HEK293 (cell line): ENCODE measurements around the gene ACBD3.

ENCODE experiments used
- CTCF ChIP-seq: fragments of 450-650 bp; formaldehyde crosslinking; IDR thresholded peaks from 2 replicates; pipeline ENCODE4 v1.5.1; 2016; ENCODE audit warnings: missing biosample characterization, missing genetic modification characterization
- GLI2 ChIP-seq: fragments of 450-650 bp; formaldehyde crosslinking; IDR thresholded peaks from 2 replicates; pipeline ENCODE4; 2017; ENCODE audit warnings: missing biosample characterization, missing genetic modification characterization, low read depth, borderline replicate concordance
- KLF1 ChIP-seq: fragments of 450-650 bp; formaldehyde crosslinking; IDR thresholded peaks from 2 replicates; pipeline ENCODE4 v1.5.1; 2016; ENCODE audit warnings: missing biosample characterization, missing genetic modification characterization
- REST ChIP-seq: fragments of 450-650 bp; formaldehyde crosslinking; IDR thresholded peaks from 2 replicates; pipeline ENCODE4 v1.5.1; 2016; ENCODE audit warnings: missing biosample characterization, missing genetic modification characterization
- ZBTB1 ChIP-seq: fragments of 450-650 bp; formaldehyde crosslinking; IDR thresholded peaks from 2 replicates; pipeline ENCODE4 v1.5.1; 2016; ENCODE audit warnings: missing biosample characterization, missing genetic modification characterization
- ZNF174 ChIP-seq: fragments of 450-650 bp; formaldehyde crosslinking; IDR thresholded peaks from 2 replicates; pipeline ENCODE4 v1.5.0; 2017; ENCODE audit warnings: missing biosample characterization, mild to moderate bottlenecking, missing genetic modification characterization
- ZNF274 ChIP-seq, 2 experiments: fragments of 200-500 bp in 1 of 2; fragments of 450-650 bp in 1 of 2; sonication (Bioruptor generic) in 1 of 2; formaldehyde crosslinking in 1 of 2; IDR thresholded peaks; 2 replicates each; pipeline versions ENCODE4 v1.5.1 to v1.6.1; 2014 to 2016; ENCODE audit warnings: borderline replicate concordance in 1 of 2, inconsistent platforms in 1 of 2, low read length in 1 of 2, missing biosample characterization in 1 of 2, missing genetic modification characterization in 1 of 2
- ZNF292 ChIP-seq: fragments of 450-650 bp; formaldehyde crosslinking; IDR thresholded peaks from 2 replicates; pipeline ENCODE4 v1.5.1; 2016; ENCODE audit warnings: low read depth, missing biosample characterization, missing genetic modification characterization, borderline replicate concordance
- ZNF521 ChIP-seq: fragments of 450-650 bp; formaldehyde crosslinking; IDR thresholded peaks from 2 replicates; pipeline ENCODE4 v1.5.1; 2017; ENCODE audit warnings: missing biosample characterization, mild to moderate bottlenecking, missing genetic modification characterization
- ZNF600 ChIP-seq: fragments of 450-650 bp; formaldehyde crosslinking; IDR thresholded peaks from 2 replicates; pipeline ENCODE4 v1.5.1; 2016; ENCODE audit warnings: missing biosample characterization, missing genetic modification characterization
- TF ChIP-seq, protein P1 (sequence below): fragments of 450-650 bp; formaldehyde crosslinking; IDR thresholded peaks from 2 replicates; pipeline ENCODE4 v1.5.1; 2016; ENCODE audit warnings: missing biosample characterization, missing genetic modification characterization

- TF ChIP-seq REST (tag by site-specific recombination): no peak
- no peak for TF ChIP-seq ZBTB1
- no peak for TF ChIP-seq CTCF (tag by site-specific recombination)
- TF ChIP-seq KLF1: no peak
- no peak for TF ChIP-seq ZNF274 (IDR thresholded peaks at IDR 0.05; ENCODE audit: low read length)
- no peak for TF ChIP-seq ZNF274 (tag by site-specific recombination; IDR thresholded peaks at IDR 0.05; ENCODE audit: borderline replicate concordance)
- TF ChIP-seq ZNF292 (tag by site-specific recombination): no peak
- TF ChIP-seq ZNF521 (tag by site-specific recombination): no peak
- TF ChIP-seq ZNF600 (tag by site-specific recombination): no peak
- no peak for TF ChIP-seq ZNF174
- TF ChIP-seq, protein P1, sequence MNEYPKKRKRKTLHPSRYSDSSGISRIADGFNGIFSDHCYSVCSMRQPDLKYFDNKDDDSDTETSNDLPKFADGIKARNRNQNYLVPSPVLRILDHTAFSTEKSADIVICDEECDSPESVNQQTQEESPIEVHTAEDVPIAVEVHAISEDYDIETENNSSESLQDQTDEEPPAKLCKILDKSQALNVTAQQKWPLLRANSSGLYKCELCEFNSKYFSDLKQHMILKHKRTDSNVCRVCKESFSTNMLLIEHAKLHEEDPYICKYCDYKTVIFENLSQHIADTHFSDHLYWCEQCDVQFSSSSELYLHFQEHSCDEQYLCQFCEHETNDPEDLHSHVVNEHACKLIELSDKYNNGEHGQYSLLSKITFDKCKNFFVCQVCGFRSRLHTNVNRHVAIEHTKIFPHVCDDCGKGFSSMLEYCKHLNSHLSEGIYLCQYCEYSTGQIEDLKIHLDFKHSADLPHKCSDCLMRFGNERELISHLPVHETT (tag by site-specific recombination): no peak
- no peak for TF ChIP-seq GLI2 (tag by site-specific recombination)
These were observed 36.1 kb upstream of the ACBD3 start for GRCh38 chr1:226222686-226223085.
